Activated CD4-positive, CD25-positive, alpha-beta regulatory T cell treated with anti-CD3 and anti-CD28 coated beads, Interleukin-2, amount 50 U/mL, for 16 hours (primary cell): Measurements from ENCODE around the gene PASD1.
"Not testable (repeated sequence)": the region's sequence is repeated elsewhere in the genome, so short reads cannot be mapped to it uniquely, and the experiment has no call there.

Source experiments
- DNase-seq: peaks from one replicate; pipeline ENCODE4 v3.0.0-alpha.2; 2020; ENCODE audit warnings: low read depth, low spot score

PASD1 gene, protein sequence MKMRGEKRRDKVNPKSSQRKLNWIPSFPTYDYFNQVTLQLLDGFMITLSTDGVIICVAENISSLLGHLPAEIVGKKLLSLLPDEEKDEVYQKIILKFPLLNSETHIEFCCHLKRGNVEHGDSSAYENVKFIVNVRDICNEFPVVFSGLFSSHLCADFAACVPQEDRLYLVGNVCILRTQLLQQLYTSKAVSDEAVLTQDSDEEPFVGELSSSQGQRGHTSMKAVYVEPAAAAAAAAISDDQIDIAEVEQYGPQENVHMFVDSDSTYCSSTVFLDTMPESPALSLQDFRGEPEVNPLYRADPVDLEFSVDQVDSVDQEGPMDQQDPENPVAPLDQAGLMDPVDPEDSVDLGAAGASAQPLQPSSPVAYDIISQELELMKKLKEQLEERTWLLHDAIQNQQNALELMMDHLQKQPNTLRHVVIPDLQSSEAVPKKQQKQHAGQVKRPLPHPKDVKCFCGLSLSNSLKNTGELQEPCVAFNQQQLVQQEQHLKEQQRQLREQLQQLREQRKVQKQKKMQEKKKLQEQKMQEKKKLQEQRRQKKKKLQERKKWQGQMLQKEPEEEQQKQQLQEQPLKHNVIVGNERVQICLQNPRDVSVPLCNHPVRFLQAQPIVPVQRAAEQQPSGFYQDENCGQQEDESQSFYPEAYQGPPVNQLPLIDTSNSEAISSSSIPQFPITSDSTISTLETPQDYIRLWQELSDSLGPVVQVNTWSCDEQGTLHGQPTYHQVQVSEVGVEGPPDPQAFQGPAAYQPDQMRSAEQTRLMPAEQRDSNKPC

DNA sequence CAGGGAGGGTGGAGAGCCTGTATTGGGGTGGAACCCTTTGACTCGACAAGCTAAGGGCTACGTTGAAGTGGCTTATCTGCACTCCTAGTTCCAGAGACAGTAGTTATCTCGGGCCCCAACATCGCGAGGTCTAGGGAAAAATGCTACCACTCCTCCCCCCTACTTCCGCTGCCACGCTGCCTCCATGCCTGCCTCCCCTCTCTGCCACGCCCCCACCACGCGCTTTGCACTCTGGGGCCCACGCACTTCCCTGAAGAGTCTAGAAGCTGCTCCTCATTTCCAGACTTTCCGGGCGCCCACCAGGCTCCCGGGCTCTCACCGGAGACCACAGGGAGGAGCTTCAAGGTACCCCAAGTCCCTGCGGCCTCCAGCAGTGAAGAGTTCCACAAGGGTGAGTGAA, at the start of gene PASD1:
Gene PASD1, plus strand, starts transcription at position 227 of the 400 bp plus-strand sequence. CDS start 37,879 bp downstream, outside the sequence.
- no peak for DNase-seq

DNA sequence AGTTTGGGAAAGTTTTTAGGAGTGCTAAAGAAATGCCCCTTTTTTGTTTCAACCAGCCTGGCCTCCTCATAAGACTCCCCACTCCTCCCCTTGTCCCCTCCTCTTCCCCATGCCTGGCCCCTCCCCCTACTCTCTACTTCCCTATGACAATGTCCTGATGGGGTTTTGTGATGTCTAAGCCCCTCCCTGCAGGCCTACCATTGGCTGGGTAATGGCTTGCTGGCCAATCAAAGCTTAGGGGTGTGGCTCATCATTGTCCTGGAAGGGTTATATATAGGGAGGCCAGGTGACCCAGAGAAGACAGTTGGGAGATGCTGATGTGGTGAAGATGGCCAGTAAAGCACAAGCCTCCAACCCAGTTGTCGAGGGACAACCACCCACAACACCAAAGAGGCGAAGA, 48.2 kb upstream of the PASD1 start:
- no peak for DNase-seq

DNA sequence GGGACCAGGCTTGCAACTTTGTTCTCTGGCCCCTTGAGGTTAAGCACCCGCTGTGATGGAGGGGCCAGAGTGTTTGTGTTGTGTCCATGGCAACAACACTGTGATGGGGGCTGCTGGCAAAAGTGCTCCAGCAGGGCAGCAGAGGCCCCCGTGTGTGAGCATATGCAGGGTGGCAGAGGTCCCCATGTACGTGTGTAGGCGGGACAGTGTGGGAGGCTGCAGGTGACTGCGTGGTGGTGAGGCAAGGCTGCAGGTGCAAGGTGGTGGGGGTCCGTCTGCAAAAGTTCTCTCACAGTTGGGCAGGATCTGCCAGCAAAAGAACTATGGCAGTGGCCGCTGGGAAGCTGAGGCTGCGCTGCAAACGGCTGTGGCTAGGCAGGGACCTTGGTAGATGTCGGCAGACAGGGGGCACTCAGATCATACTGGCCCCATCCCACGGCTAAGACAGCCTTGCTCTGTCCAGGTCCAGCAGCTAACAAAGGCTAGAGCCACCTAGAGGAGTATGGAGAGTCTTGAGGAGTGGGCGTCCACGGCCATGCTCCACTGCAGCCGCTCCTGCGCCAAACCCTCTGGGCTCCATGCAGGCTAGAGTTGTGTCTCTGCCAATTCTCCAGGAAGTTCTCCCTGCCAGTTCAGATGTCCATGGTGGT, 46.8 kb upstream of the PASD1 start:
- no peak for DNase-seq

DNA sequence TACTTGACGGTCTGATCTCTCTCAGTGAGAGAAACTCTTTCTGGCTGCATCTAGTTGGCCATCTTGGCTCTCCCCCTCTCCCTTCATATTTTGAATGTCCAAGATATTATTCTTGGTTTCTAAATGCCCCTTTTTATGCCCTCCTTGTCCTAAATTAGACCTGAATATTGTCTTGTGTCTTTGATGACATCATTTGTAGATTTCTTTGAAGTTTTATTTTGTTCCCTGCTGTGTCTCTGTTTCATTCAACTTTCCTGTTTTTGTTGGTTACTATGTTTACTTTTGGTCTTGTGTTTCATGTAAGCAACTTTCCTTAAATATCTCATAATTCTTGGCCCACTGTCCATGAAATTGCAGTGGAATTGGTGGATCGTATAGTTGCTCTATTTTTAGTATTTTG, 46.1 kb upstream of the PASD1 start:
- DNase-seq = no peak

DNA sequence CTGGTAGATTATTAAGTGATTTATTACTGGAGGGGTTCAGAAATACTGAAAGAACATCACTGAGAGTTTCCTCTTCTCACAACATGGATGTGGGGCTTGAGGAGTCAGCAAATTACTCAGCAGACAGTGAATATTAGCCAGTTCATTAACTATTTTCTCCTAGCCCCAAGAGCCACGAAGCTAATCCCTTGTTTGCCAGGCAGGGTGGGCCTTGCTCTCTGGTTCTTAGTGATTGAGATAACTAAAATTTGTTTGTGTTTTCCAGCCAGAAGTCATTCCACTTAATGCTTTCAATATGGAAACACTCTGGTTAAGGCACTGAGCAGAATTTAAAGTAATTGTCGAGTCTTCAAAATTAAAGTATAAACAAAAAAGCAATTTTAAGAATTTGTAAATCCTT, 40.1 kb upstream of the PASD1 start:
- no peak for DNase-seq

DNA sequence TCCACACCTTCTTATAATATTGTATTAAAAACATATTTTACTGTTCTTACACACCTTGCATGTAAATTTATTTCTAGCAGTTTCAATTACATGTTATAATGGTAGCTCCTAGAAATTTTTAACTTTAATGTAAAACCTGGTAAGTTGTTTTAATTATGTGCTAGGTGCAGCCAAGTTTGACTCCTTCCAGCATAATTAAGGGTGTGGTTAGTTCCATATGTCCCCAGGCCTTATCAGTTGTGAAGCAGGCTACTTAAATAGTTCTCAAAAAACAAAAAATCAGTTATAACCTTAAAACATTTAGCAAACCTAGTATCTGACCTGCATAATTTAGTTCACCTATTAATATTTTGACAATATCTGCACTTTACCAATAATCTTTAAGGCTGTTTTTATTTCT, 26.9 kb upstream of the PASD1 start:
- no peak for DNase-seq

DNA sequence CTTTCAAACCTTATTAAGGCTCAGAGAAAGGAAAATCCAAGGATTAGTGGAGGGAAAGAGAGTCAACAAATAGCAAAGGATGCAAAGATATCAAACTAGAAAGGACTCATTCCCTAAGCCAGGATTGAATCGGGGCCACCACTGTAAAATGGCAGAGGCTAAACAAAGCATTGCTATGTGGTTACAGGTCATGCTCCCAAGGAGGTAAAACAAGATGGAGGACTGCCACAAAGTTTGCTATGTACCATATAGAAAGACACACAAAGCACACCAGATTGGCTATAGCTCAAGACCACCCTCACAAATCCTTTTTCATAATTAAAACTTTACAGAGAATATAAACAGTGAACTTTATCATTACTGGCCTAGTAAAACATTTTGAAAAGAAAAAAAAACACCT, 25.9 kb upstream of the PASD1 start:
- DNase-seq = no peak

DNA sequence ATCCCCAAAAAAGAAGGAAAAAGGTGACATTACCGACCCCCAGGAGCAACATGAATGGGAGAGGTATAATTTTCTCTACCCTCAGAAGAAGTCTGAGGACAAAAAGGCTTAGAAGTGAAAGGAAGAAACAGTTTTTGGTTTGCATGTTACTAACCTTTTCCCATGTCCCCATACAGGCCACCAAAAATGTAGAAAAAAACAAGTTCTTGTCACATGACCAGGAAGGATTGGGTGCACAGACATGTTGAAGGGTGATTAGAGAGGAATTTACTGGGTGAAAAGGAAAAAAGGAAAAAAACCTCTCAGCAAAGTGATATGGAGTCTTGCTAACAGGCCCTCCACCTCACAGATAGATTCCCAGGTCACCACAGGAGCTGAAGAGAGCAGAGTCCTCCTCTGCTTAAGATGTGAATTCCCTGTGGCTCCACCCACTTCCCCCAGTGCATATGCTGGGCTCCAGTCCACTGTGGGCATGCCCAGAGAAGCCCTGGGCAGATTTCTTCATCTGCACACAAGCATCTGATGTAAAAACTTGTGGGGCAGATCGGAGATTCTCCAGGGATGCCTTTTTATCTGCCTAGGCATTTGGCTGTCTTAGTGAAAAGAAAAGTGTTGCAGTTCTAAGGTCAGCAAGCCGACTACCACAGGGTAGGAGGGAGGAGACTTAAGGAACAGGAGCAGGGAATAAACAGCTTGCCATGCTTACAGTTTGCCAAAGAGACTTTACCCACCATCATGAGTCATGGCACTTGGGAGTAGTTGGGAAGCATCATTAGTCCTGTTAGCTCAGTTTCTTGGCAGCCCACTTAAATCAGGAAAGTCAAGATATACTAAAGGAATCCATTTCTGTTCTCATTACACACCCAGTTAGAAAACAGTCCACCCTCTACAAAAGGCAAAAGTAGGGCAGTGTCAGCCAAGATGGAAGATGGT, 25.0 kb upstream of the PASD1 start:
- DNase-seq = no peak

DNA sequence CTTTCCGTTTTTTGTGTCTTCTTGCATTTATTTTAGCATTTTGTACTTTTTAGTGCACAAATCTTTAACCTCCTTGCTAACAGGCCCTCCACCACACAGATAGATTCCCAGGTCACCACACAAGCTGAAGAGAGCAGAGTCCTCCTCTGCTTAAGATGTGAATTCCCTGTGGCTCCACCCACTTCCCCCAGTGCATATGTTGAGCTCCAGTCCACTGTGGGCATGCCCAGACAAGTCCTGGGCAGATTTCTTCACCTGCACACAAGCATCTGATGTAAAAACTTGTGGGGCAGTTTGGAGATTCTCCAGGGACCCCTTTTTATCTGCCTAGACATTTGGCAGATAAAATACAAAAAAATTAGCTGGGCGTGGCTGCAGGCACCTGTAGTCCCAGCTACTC, 19.8 kb upstream of the PASD1 start:
- DNase-seq = no peak

DNA sequence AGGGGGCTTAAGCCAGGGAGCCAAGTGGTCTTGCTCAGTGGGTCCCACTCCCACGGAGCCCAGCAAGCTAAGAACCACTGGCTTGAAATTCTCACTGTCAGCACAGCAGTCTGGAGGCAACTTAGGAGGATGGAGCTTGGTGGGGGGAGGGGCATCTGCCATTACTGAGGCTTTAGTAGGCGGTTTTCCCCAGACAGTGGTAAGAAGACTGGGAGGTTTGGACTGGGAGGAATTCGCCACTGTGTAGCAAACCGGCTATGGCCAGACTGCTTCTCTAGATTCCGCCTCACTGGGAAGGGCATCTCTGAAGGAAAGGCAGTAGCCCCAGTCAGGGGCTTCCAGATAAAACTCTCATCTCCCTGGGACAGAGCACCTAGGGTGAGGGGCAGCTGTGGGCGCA, 17.2 kb upstream of the PASD1 start:
- not testable (repeated sequence) for DNase-seq

DNA sequence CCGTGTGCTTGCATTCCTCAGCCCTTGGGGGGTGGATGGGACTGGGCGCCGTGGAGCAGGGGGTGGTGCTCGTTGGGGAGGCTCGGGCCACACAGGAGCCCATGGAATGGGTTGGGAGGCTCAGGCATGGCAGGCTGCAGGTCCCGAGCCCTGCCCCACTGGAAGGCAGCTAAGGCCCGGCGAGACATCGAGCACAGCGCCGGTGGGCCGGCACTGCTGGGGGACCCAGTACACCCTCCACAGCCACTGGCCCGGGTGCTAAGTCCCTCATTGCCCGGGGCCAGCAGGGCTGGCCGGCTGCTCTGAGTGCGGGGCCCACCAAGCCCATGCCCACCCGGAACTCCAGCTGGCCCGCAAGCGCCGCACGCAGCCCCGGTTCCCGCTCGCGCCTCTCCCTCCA, 12.3 kb upstream of the PASD1 start:
- DNase-seq = not testable (repeated sequence)

DNA sequence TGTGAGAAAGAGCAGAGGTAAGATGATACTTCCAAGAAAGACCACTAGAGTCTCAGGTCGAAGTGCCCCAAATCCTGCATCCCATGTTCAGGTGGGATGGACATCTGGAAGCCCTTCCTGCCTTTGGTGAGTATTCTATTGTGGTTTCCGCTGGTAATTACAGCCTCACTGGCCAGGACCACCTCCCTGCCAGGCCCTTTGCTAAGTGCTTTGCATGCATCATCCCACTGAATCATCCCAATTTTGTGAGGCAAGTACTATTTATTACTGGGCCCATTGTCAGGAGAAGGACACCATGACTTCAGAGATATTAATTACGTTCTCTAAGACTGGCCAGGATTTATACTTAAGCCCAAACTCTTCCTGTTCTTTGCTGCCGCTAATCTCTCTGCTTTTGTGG, 10.7 kb upstream of the PASD1 start:
- no peak for DNase-seq

DNA sequence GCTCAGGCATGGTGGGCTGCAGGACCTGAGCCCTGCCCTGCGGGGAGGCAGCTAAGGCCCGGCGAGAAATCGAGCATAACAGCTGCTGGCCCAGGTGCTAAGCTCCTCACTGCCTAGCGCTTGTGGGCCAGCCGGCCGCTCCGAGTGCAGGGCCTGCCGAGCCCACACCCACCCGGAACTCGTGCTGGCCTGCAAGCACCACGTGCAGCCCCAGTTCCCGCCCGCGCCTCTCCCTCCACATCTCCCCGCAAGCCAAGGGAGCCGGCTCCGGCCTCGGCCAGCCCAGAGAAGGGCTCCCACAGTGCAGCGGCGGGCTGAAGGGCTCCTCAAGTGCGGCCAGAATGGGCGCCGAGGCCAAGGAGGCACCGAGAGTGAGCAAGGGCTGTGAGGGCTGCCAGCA, 8.2 kb upstream of the PASD1 start:
- not testable (repeated sequence) for DNase-seq

DNA sequence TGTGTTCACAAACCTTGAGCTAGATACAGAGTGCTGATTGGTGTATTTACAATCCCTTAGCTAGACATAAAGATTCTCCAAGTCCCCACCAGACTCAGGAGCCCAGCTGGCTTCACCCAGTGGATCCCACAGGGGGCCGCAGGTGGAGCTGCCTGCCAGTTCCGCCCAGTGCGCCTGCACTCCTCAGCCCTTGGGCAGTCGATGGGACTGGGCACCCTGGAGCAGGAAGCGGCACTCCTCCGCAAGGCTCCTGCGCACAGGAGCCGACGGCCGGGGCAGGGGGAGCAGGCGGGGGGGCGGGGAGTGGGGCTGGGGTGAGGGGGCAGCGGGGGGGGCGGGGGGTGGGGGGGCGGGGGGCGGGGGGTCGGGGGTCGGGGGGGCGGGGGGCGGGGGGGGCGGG, 990 bp upstream of the PASD1 start:
- DNase-seq = not testable (repeated sequence)

DNA sequence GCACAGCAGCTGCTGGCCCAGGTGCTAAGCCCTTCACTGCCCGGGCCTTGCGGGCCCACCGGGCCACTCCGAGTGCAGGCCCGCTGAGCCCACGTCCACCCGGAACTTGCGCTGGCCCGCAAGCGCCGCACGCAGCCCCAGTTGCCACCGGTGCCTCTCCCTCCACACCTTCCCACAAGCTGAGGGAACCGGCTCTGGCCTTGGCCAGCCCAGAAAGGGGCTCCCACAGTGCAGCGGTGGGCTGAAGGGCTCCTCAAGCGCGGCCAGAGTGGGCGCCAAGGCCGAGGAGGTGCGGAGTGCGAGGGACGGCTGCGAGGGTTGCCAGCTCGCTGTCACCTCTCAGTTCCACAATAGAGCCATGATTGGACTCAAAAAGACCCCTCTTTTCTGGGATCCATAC, 472 bp upstream of the PASD1 start:
- not testable (repeated sequence) for DNase-seq

DNA sequence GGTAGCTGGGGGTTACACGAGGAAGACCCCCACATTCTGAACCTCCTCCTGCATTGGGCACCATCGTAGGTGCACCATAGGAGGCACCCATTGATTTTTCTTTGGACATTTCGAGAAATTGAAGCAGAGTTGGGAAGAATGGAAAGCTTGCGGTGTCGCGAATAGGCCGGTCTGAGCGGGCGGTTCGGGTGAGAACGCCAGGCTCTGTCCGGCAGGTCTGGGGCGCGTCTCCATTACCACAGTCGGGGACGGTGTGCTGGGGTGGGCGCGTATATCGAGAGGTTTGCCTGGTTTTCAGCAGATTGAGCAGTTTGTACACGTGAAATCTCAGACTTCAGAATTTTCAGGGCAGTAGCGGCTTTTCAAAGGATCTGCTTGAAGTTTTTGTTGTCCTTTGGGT, 560 bp downstream of the PASD1 start:
- no peak for DNase-seq

DNA sequence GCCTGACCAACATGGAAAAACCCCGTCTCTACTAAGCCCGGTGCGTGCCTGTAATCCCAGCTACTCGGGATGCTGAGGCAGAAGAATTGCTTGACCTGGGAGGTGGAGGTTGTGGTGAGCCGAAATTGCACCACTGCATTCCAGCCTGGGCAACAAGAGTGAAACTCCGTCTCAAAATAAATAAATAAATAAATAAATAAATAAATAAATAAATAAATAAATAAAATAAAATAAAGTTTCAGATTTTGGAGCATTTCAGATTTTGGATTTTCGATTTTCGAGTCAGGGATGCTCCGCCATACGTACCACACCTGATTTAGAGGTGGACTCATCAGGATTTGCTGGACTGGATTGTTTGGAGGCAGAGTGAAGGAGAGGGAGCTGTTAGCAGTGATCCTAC, 3.4 kb downstream of the PASD1 start:
- not testable (repeated sequence) for DNase-seq

DNA sequence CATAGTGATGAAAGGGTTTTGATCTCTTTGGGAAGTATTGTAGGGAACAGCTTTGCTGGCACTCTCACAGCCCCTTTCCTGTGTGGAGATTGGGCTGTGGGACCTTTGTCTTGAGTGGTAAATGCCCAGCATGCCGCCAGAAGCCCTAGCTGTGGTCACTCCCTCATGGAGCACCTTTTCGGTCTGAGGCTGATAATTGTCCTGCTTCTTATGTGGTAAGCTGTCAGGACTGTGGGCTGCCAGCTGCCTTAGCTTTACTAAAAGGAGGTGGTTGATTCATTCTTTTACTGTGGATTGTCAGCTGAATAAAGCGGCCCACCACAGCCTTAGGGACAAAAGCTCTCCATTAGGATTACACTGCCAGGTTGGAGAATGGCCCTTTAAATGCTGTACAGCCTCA, 7.1 kb downstream of the PASD1 start:
- DNase-seq = no peak

DNA sequence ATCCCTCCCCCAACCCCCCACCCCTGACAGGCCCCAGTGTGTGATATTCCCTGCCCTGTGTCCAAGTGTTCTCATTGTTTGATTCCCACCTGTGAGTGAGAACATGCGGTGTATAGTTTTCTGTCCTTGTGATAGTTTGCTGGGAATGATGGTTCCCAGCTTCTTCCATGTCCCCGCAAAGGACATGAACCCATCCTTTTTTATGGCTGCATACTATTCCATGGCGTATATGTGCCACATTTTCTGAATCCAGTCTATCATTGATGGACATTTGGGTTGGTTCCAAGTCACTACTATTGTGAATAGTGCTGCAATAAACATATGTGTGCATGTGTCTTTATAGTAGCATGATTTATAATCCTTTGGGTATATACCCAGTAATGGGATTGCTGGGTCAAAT, 29.9 kb downstream of the PASD1 start:
- not testable (repeated sequence) for DNase-seq

DNA sequence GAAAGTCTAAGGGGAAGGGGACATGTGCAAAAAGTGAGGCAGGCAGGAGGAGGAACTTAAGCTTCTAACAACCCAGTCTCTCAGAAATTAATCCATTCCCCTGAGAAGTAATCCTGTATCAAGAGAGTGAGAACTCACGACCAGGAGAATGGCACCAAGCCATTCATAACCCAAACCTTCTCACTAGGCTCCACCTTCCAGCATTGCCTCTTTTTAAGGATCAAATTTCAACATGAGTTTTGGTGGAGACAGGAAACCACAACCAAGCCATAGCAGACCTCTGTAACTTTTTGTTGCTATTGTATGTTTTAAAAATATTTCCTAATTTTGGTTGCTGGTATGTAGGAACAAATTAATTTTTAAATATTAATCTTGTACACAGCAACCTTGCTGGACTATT, 32.8 kb downstream of the PASD1 start:
- no peak for DNase-seq

DNA sequence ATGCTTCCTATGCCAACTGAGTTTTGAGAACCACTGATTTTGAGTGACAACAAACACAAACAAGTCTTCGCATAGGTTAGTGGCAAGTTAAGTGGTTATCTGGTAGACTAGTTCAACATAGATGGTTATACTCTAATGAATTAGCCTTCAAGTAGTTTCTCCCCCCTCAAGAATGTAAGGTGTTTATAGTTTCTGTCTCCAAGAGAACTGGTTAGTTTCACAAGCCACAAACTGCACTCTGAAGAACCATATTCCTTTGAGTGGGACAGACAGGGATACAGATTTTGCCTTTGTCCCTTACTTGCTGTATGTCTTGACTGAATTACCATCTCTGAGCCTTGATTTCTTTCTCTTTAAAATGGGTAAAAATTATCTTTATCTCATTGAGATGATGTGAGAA, 41.5 kb downstream of the PASD1 start:
- DNase-seq = no peak
